GM18511 (cell line): ENCODE results near the gene VAV2.

Experiments
- ATAC-seq: cut with Tn5 transposase; IDR thresholded peaks from one replicate; pipeline ENCODE4 v1.9.1; 2021; ENCODE audit warnings: mild to moderate bottlenecking, moderate library complexity; ENCODE audit not compliant: unreplicated experiment

VAV2 gene

GRCh38 chr9:133716564-133717112, 275.5 kb downstream of the VAV2 start:
- ATAC-seq = no peak

- ATAC-seq = no peak
Observed at GRCh38 chr9:133715866-133716563, 276.1 kb downstream of the VAV2 start.

GRCh38 chr9:133715295-133715865, 276.7 kb downstream of the VAV2 start:
- no peak for ATAC-seq

- no peak for ATAC-seq
Observed at GRCh38 chr9:133714606-133715294, 277.4 kb downstream of the VAV2 start.

- no peak for ATAC-seq
Observed at GRCh38 chr9:133713960-133714495, 278.1 kb downstream of the VAV2 start.

GRCh38 chr9:133713150-133713959, 278.8 kb downstream of the VAV2 start:
- ATAC-seq = no peak

GRCh38 chr9:133712221-133713100, 279.7 kb downstream of the VAV2 start:
- ATAC-seq = no peak
